Measurements from ENCODE around the gene RNF212B. TPM values are rescaled to one million over a fixed set of nuclear protein-coding genes. Genes with fewer than 3 reads are reported as not detected.

The RNF212B gene
- total and polyA plus RNA-seq, 2 of the 13 experiments (the other 11 are each of a cell fraction or from before 2014, with no cell fraction given): 0.05 TPM; not detected in 1

- peak; percentile 98 for TF ChIP-seq ZNF552 (CRISPR knock-in tag; IDR thresholded peaks at IDR 0.05; ENCODE audit: borderline replicate concordance)
- TF ChIP-seq, protein P1, sequence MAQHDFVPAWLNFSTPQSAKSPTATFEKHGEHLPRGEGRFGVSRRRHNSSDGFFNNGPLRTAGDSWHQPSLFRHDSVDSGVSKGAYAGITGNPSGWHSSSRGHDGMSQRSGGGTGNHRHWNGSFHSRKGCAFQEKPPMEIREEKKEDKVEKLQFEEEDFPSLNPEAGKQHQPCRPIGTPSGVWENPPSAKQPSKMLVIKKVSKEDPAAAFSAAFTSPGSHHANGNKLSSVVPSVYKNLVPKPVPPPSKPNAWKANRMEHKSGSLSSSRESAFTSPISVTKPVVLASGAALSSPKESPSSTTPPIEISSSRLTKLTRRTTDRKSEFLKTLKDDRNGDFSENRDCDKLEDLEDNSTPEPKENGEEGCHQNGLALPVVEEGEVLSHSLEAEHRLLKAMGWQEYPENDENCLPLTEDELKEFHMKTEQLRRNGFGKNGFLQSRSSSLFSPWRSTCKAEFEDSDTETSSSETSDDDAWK (CRISPR knock-in tag; IDR thresholded peaks at IDR 0.05): no peak
- peak; percentile 67; the same call in 1 of the 2 replicates for TF ChIP-seq ZNF329 (CRISPR knock-in tag; IDR thresholded peaks at IDR 0.05; ENCODE audit: low read depth)
- peak; percentile 83 for TF ChIP-seq POLR2AphosphoS5 (IDR thresholded peaks at IDR 0.05; ENCODE audit: low read depth, low read length)
- peak; percentile 73 for TF ChIP-seq PREB (CRISPR knock-in tag; IDR thresholded peaks at IDR 0.05)
- TF ChIP-seq KLF16 (CRISPR knock-in tag; IDR thresholded peaks at IDR 0.05): peak; percentile 79 to 84; a peak in 1 of 4 replicates
- TF ChIP-seq ZNF501 (CRISPR knock-in tag; IDR thresholded peaks at IDR 0.05): no peak
- peak; percentile 100 for TF ChIP-seq ZNF547 (CRISPR knock-in tag; IDR thresholded peaks at IDR 0.05)
- TF ChIP-seq, protein P2, sequence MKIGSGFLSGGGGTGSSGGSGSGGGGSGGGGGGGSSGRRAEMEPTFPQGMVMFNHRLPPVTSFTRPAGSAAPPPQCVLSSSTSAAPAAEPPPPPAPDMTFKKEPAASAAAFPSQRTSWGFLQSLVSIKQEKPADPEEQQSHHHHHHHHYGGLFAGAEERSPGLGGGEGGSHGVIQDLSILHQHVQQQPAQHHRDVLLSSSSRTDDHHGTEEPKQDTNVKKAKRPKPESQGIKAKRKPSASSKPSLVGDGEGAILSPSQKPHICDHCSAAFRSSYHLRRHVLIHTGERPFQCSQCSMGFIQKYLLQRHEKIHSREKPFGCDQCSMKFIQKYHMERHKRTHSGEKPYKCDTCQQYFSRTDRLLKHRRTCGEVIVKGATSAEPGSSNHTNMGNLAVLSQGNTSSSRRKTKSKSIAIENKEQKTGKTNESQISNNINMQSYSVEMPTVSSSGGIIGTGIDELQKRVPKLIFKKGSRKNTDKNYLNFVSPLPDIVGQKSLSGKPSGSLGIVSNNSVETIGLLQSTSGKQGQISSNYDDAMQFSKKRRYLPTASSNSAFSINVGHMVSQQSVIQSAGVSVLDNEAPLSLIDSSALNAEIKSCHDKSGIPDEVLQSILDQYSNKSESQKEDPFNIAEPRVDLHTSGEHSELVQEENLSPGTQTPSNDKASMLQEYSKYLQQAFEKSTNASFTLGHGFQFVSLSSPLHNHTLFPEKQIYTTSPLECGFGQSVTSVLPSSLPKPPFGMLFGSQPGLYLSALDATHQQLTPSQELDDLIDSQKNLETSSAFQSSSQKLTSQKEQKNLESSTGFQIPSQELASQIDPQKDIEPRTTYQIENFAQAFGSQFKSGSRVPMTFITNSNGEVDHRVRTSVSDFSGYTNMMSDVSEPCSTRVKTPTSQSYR (CRISPR knock-in tag; IDR thresholded peaks at IDR 0.05; ENCODE audit: borderline replicate concordance): no peak
- TF ChIP-seq CREB3 (CRISPR knock-in tag; IDR thresholded peaks at IDR 0.05): peak; percentile 82; the same call in 1 of the 2 replicates
- TF ChIP-seq ZNF225 (CRISPR knock-in tag; IDR thresholded peaks at IDR 0.05): peak; percentile 96; the same call in 1 of the 2 replicates
- no peak for TF ChIP-seq ZNF326 (CRISPR knock-in tag; IDR thresholded peaks at IDR 0.05; ENCODE audit: borderline replicate concordance)
- TF ChIP-seq, protein P3, sequence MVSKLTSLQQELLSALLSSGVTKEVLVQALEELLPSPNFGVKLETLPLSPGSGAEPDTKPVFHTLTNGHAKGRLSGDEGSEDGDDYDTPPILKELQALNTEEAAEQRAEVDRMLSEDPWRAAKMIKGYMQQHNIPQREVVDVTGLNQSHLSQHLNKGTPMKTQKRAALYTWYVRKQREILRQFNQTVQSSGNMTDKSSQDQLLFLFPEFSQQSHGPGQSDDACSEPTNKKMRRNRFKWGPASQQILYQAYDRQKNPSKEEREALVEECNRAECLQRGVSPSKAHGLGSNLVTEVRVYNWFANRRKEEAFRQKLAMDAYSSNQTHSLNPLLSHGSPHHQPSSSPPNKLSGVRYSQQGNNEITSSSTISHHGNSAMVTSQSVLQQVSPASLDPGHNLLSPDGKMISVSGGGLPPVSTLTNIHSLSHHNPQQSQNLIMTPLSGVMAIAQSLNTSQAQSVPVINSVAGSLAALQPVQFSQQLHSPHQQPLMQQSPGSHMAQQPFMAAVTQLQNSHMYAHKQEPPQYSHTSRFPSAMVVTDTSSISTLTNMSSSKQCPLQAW (CRISPR knock-in tag; IDR thresholded peaks at IDR 0.05): no peak
- TF ChIP-seq, protein P4, sequence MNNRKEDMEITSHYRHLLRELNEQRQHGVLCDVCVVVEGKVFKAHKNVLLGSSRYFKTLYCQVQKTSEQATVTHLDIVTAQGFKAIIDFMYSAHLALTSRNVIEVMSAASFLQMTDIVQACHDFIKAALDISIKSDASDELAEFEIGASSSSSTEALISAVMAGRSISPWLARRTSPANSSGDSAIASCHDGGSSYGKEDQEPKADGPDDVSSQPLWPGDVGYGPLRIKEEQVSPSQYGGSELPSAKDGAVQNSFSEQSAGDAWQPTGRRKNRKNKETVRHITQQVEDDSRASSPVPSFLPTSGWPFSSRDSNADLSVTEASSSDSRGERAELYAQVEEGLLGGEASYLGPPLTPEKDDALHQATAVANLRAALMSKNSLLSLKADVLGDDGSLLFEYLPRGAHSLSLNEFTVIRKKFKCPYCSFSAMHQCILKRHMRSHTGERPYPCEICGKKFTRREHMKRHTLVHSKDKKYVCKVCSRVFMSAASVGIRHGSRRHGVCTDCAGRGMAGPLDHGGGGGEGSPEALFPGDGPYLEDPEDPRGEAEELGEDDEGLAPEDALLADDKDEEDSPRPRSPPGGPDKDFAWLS (CRISPR knock-in tag; IDR thresholded peaks at IDR 0.05; ENCODE audit: borderline replicate concordance): no peak
- peak; percentile 94; the same call in 1 of the 2 replicates for TF ChIP-seq REXO4 (CRISPR knock-in tag; IDR thresholded peaks at IDR 0.05; ENCODE audit: borderline replicate concordance)
- TF ChIP-seq MTERF4 (CRISPR knock-in tag; IDR thresholded peaks at IDR 0.05): peak; percentile 99
- TF ChIP-seq ZNF775 (CRISPR knock-in tag; IDR thresholded peaks at IDR 0.05; ENCODE audit: borderline replicate concordance): 0 out of 2 replicates have a peak, but pooled peaks have one; percentile 92
Observed at GRCh38 chr14:23301969-23302289, 64.2 kb downstream of the RNF212B start (continued).

Measured in HepG2 (cell line).